OCI-M1 (cell line): ENCODE results near the gene LRP1B.

Experiments used
- DNase-seq: peaks from one replicate; lab custom pipeline; 2025; lab: John Stamatoyannopoulos, UW

LRP1B gene

DNA sequence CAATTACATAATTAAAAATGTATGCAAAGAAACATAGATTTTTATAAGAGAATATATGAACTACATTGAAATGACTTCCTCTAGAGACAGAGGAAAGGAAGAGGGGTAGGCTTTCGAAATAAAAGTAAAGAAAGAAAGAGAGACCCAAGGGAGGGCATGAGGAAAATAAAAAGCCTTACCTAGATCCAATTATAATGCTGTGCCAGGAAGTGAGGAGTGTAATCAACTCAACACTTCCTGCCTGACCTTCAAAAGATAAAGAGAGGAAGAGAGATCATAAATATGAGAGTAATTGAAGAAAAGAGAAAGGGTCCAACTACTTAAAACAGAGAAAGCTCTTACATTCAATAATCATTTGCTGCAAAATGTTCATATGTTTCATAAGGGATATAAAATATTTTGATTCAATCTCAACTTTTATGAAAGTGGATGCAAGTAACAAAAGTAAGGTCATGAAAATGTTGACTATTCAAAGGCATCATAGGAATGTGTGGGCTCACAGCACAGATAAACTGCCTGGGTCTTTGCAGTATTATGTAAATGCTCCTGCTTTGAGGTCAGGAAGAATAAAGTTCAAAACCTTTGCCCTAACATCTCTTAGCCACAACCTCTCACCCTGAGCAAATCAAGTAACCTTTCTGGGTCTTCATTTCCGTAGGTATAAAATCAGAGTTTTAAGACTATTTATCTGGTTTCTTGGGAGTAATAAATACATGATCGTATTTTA is 1237.7 kb downstream of the LRP1B start:
- no peak for DNase-seq

DNA sequence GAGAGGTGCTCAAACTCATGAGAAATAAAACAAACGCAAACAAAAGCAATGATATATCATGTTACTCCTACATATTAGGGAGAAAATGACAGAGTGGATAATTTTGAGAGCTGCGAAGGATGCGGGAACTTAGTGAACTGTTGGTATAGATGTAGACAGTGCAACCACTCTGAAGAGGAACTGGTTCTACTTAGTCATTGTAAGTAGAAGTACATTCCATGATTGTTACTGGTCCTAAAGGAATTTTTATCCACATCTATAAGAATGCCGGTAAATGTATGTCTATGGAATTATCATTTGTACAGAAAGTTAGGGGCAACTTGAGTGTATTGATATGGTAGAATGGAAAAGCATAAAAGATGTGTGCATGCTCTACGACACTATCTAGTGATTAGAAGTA is 1238.4 kb downstream of the LRP1B start:
- no peak for DNase-seq

DNA sequence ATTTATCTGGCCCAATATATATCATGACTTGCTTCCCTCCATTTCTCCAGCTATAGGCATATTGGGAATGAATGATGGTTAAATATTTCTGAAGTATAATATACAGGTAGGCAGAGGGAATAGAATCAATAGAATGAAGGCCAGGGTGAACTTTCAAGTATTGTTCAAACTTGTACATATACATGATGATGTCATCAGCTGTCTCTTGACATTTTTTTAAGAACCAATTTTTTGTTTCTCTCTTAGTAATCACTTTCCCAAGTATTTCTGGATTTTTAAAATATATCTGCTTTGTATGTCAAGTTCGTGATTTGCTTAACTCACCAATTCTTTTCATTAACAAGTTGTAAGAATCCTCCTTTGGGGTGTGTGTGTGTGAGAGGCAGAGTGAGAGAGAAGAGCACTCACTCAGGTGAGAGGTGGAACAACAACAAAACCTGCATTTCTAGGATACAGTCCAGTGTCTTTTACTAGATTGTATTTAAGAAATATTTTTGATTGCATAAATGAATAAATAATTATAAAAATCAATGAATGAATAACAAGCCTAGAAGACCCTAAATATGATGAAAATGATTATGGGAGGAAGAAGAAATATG is 1239.1 kb downstream of the LRP1B start:
- DNase-seq = peak; percentile 15

DNA sequence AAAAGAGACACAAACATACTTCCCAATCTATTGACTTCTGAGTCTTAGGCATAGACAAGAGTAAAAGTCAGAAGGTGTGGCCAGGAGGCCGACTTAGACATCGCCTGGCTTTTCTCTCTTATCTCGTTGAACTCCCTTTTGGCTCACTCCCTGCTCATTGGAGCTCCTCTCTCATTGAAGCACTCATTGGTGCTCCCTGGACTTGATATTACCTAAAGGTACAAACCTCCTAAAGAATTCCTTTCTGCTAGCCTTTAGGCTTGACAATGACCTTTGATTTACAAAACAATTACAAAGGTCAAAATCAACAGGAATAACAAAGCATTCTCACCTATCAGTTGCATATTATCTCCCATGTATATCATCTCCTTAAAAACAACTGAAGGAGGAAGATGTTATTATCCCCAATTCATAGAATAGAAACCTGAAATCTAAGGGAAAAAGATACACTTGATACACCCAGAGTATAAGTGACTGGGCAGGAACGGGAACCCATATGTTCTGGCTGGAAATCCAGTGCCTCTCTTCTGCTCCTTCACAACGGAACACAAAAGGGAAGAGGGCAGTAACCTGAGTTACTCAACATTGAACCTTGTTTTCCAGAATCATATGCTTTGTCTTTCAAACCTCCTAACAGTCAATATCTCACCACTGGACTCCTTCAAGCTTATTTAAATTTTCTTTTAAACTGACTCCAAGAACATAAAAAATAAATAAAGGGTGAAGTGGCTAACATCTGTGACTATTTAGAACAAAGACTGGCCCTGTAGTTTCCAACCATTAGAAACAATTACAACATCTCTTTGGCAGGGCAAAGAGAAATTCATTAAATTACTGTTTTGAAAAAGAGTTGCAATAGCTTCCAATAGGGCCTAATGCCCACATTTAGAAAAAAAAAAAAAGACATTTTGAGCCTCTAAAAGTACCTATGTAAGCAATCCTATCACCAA is 1247.9 kb downstream of the LRP1B start:
- no peak for DNase-seq

DNA sequence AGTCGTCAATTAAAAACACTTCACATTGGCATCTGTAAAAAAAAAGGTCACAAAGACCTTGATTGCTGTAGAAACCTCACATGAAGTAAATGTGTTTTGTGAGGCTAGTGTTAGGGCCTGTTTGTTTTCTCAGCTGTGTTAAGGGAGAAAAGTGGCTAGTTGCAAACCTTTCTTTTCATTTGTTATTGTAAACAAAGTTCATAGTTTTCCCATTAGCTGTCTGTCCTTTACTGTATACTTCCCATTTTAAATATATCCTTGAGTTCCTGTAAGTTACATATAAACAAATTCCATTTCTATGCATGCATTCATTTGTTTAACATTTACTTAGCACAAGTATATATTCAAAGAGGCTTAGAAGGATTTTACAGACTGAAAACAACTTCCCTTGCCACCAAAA is 1250.2 kb downstream of the LRP1B start:
- no peak for DNase-seq

DNA sequence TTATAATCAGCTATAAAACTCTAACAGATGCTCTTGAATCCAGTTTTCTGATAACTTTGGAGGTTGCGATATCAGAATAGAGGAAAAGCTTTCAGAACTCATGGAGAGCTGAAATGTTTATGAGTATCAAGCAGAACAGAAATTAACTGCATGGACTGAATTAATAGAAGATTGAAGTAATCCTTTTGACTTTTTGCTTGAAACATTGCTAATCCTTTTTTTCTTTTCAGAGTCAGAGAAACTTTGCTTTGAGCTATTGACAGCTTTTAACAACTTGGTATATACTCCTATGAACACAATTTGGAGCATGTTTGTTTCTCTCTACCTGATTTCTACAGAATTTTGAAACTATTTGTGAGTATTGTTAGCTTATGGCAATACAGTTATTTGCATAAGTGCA is 1254.8 kb downstream of the LRP1B start:
- DNase-seq = peak; percentile 47

DNA sequence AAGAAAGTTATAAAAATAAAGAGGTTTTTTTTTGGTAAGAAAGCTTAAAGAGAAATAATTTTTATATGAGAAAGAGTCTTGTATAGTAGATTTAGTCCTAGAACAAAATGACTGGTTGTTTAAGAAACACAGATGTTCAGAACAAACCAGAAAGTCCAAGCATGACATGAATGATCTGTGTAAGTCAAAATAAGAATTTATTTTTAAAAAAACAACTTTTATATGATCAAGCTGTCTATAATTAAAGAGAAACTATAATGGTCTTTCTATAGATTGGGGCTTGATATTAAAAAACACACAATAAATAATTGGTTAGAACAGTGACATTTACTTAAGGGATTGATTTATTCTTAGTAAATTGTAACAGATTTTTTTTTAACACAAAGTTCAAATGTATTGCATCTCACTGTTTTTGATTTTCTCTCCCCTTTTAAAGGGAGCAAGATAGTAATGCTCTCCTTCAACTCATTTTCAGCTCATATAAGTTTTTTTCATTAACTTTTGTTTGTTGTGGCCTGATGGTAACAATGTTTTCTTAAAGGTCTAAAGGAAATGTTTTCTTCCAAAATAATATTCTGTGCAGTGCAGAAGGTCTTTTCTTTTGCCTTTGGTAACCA is 1256.8 kb downstream of the LRP1B start:
- peak; percentile 41 for DNase-seq

DNA sequence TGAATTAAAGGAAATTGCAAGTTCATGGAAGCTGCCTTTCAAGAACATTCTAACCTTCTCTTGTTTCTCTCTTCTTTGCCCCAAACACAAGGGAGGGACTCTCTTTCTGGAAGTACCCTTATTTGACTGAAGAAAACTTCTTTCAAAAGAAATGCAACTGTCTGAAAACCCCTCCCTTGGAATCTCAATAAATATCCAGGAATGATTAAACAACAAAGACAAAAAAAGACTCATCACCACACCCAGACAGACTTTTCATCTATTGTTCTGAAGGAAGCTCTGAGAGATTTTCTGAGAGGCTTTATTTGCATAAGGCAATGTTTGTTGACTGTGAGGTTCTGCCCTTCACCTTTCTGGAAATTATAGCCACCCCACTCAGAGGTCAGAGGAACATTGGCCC is 1260.9 kb downstream of the LRP1B start:
- no peak for DNase-seq

DNA sequence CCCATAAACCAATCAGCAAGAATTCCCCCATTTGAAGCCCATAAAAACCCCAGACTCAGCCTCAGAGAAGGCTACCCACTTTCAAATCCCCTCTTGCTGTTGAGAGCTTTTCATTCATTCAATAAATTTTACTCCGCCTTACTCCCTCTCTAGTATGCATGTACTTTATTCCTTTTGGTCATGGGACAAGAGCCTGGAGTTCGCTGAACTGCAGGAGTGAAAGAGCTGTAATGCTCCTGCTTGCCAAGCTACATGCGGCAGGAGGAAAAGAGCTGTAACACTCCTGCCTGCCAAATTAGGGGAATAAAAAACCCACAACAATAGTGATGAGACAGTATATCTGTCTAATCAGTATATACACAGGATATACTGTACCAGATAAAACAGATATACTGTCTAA is 1261.7 kb downstream of the LRP1B start:
- DNase-seq = no peak

DNA sequence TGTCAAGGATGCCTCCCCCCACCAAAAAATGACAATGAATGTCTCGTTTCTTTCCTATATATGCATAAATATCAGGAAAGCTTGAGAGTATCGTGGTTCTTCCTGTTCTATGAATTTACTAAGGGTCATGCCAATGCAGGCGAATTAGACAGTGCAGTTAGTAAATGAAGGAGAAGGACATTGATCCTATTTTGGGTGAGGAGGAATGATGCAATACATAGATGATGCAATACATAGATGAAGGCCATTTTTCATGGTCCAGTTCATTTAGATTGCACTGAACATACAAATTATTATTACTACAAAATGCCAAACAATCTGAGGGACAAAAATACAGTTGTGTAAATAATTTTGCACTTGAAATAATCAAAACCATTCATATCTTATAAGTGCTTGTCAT is 1265.0 kb downstream of the LRP1B start:
- DNase-seq = no peak

DNA sequence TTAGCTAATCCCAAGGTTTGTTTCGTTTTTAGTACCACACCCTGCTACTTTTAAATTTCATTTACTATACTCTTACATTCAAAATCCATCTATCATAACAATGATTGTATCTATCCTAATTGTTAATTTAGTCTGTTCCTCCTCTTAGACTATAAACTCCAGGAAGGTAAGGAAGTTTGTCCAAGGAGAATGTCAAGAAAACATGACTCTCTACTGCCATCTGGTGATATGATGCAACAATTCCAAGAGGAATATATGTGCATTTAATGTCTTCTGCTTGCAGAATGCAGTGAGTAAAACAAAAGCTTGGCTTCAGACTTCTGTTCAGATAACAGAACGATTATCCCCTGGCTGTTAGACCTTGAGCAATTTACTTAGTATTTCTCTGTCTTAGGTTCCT is 1267.1 kb downstream of the LRP1B start:
- DNase-seq = peak; percentile 78

DNA sequence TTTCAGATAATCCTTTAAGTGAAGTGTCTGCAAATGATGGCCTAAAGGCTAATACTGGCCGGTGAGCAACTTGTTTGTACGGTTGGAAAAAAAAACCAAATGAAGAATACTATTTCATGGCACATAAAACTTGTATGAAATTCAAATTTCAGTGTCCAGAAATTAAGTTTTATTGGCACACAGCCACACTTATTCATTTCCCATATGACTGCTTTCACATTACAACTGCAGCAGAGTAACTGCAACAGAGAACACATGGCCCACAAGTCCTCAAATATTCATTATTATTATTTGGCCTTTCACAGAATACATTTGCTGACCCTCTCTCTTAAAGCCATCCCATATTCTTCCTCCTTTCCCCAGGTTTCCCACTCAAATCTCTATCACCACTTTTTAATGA is 1268.6 kb downstream of the LRP1B start:
- no peak for DNase-seq

DNA sequence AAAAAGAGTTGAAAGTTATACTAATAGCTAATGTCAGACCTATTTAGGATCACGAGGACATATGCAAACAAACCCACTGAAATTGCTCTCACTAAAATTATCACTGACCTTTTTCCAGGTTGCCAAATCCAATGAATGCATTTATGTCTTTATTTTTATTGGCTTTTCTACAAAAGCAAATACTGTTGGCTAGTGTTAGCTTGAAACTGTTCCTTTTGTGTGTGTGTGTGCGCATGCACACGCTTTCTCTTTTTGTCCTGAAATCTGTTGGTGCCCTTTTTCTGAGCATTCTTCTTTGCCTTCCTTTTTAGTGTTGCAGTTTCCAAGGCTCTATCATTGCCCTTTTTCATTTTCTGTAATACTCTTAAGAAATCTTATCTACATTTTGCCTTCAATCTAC is 1269.2 kb downstream of the LRP1B start:
- no peak for DNase-seq

DNA sequence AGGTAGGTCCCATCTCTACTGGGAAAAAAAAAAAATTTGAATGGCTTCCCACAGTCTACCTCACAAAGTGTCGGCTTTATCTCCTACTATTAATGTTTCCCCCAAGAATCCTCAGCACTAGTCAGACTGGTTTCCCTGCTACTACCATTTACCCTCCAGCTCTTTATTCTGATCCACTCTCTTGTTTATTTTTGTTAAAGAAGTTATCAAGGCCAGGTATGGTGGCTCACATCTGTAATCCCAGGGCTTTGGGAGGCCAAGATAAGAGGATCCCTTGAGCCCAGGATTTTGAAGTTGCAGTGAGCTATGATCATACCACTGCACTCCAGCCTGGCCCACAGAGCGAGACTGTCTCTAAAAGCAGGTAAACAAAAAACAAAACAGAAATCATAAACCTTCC is 1275.3 kb downstream of the LRP1B start:
- DNase-seq = no peak

DNA sequence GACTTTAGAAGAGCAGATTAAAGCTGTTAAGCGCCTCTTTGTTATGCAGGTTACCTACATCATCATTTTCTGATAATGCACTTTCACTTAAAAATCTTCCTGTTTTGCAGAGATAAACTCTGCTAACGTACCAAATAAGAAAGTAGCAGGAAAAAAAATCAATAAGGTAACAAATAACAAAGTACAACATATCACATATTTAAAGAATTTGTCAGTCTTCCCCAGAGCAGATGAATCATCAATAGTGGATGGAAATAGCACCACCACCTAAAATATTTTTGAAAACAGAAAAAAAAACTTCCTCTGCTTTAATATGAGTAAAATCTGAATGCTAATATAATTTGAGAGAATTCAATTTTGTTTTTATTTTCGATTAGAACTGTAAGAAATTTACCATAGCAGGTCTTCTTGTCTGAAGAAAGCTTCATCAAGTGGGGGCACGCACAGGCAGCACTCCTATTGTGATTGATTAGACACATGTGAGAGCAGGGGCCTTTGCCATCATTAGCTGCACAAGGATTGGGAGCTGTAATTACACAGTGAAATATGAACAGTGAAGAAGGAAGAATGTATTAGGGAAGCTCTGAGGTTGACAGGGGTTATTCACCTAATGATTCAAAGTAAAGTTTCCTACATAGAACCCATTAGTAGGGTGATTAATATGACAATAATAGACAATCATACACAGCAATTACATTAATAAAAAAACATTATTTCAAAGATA is 1279.4 kb downstream of the LRP1B start:
- no peak for DNase-seq

DNA sequence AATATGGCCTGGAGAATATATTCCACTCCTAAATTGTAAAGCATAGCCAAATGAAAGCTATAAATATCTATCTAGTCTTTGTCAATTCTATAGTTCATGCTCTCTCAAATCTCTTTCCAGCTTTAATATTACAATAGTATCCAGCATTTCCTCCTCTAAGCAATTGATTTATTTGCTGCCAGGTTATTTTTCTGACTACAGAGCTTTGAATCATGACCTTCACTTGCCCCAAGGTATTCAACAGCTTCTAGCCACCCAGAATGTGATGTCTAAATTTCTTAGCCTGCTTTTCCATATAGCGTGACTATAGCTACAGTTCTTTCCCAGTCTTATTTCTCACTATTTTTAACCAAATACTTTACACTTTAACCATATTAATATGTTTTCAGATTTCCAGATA is 1287.6 kb downstream of the LRP1B start:
- DNase-seq = no peak

DNA sequence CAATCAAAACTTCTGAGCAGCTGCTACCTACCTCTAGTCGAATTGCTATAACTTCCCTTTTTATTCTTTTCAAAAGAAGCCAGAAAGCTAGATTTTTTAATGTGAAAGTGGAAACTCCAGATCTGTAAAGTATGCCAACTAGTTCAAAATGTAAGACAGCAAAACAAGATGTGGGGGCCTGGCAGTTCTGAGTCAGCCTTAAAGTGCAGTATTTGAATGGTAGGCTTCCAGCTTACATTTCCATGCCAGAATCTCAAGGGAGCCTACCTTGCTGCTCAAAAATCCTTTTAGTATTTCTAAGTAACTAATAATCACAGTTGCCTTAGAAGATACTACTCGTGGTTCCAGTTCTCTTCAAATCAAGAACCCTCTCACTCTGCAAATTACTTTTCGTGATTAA is 1288.7 kb downstream of the LRP1B start:
- peak; percentile 14 for DNase-seq

DNA sequence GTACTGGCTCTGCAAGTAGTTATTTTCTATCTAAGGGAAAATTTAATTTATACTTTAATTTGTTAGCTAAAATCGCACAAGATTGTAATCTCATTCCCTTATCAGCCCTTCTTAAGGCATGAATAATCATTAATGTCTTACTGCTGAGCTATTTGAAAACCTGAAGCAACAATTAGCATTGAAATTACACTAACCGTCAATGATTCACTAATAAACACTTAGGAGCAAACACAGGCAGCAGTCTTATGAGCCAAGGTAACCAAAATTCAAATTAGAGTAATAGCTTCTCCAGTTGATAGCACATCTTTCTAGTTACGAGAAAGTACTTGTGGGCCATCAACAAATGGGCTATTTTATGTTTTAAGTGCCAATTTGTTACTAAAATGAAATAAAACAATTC is 1289.7 kb downstream of the LRP1B start:
- no peak for DNase-seq

DNA sequence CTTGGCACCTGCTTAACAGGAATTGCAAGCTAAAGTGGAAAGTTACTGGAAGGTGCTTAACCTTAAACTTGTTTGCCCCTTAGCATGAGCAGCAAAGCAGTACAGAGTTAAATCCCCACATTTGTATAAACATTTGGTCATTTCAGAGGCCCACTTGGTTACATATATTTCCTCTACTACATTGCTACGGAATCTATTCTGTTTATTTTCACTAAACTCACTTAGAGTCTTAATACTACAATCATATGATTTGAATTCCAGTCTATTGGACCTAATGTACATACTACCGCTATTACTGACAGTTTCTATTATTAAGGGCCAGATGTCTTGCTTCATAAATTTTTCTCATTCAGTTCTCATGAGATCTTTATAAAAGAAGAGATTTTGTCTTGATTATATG is 1294.0 kb downstream of the LRP1B start:
- DNase-seq = no peak

DNA sequence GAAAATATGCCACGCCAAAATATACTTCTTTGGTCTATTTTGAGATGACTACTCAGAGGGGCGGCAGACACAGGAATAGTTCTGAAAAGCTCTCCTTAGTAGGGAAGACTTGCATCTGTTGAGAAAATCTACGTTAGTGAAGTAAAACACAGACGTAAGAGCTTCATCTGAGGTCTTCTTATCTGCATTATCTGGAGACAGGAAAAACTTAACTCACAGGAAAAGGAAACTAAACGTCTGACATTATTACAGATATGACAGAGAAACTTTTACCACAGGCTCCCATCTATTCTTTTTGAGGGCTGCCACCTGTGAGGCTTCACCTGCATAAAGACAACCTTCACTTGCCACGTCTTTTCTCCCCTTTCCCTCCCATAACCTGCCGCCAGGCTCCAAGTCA is 1295.7 kb downstream of the LRP1B start:
- no peak for DNase-seq

DNA sequence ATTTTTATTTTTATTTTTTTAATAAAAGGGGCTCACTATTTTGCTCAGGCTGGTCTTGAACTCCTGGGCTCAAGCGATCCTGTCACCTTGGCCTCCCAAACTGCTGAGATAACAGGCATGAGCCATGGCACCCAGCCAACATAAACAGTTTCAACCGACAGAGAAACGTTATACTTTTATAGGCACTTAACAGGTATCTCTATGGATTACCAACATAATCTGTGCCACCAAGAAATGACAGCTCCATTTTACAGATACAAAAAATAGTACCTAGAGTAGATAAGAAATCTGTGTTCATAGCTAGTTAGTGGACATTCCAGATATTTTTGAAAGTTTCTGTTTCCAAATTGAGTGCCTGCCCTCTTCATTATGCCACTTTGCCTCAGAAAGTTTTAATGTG is 1316.7 kb downstream of the LRP1B start:
- DNase-seq = no peak

DNA sequence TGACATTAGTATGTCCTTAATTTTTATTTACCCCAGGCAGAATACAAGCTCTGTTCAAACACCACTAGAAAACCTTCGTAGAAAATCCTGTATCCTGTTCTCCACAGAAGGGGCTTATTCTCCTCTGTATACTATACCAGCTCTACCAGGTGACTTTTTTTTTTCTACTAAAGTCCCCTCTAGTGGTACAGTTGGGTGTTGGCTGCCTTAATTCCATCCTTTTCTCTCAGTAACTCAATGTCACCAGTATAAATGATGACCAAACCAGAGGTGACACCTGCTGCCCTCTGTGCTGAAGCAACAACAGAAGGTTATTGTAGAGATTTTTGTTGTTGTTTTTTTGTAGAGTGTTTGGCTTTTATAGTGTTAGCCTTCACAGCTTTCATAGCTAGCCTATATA is 1322.0 kb downstream of the LRP1B start:
- DNase-seq = peak; percentile 63
